NCI-H345 treated with DMSO at 0.1 percent for 48 hours (cell line): ENCODE measurements around the gene OTOF.
"Not testable (repeated sequence)": the region's sequence is repeated elsewhere in the genome, so short reads cannot be mapped to it uniquely, and the experiment has no call there.

Experiments
- DNase-seq: peaks from one replicate; lab custom pipeline; 2025; ENCODE audit not compliant: unreplicated experiment; lab: John Stamatoyannopoulos, UW

OTOF gene

GRCh38 chr2:26481706-26482105, 3.8 kb upstream of the OTOF start:
- DNase-seq, result no peak

- DNase-seq, result no peak
These were observed 2.9 kb upstream of the OTOF start for GRCh38 chr2:26480566-26481423.

DNA sequence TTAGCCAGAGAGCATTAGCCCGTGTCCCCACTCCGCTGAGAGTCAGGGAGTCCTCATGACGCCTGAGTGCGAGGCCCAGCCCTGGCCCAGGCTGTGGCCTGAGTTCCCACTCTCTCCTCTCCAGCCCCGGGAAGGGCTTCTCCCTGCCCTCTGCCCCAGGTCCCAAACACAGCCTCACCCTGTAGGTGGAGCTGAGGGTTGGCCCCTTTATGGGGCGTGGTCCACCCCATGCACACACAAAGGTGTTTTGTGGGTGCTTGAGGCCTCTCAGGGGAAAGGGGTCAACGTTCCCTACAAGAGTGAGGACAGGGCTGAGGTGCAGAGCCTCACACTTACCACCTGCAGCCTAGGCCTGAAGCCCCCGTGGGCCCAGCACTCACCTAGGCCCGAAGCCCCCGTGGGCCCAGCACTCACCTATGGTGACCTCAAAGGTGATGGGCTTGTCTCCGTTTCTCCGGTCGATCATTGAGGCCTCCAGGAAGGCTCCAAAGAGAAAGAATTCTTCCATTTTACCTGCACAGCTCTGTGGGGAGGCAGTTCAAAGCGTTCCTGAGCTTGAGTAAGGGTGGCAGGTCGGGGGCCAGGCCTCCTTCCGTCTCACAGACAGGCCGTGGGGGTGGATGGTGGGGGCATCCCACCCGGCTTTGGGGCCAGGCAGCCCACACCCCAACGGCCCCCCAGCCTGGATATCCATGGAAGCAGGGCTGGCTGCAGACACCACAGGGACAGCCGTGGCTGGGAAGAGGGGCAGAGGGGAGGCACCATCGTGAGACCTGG, 2.1 kb upstream of the OTOF start:
- DNase-seq, result no peak

- DNase-seq, result no peak
These were observed 1.3 kb upstream of the OTOF start for GRCh38 chr2:26479131-26479788.

DNA sequence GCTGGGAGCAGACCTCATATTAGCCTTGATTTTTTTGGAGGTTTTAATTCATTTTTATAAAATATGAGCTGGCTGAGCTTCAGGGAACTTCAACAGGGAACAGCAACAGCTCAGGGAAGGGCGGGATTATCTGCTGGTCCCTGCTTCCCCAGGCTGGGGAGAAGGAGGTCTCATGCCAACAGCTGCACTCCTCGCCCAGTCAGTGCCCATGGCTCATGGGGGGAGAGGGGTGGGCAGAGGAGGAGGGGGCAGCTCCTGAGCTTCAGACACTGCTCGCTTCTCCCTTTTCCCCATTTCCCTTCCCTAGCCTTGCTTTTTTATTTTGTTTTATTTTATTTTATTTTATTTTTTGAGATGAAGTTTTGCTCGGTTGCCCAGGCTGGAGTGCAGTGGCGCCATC, 442 bp upstream of the OTOF start:
- DNase-seq, result no peak

GRCh38 chr2:26477126-26477910, 606 bp downstream of the OTOF start:
- no peak for DNase-seq

DNA sequence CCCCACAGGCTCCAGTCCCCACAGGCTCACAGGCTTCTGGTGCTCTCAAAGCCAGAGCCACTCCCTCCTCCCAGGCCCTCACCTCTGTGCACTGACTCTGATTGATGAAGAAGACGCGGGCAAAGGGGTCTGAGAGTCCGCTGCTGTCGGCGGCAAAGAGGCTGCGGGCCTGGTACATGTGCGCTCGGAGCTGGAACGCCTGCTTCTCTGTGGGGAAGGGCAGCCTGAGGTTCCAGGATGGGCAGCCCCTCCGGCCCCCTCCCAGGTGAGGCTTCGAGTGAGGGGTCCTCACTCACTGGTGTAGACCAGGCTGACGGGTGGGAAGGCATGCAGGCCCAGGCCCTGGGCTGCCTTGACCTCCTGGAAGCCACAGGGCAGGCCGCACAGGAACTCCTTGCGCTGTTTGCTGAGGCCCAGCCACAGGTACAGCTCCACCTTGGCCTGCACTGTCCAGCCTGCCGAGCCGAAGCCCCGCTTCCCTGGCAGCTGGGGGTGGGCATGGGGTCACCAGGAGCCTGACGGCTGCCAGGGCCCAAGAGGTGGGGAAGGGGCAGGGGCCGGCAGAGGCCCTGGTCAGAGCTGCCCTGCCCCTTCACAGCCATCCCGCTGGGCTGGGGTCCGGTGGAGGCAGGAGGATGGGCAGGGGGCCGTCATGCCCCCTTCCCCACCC, 2.0 kb downstream of the OTOF start:
- no peak for DNase-seq

GRCh38 chr2:26475037-26475436, 2.9 kb downstream of the OTOF start:
- DNase-seq, result no peak

DNA sequence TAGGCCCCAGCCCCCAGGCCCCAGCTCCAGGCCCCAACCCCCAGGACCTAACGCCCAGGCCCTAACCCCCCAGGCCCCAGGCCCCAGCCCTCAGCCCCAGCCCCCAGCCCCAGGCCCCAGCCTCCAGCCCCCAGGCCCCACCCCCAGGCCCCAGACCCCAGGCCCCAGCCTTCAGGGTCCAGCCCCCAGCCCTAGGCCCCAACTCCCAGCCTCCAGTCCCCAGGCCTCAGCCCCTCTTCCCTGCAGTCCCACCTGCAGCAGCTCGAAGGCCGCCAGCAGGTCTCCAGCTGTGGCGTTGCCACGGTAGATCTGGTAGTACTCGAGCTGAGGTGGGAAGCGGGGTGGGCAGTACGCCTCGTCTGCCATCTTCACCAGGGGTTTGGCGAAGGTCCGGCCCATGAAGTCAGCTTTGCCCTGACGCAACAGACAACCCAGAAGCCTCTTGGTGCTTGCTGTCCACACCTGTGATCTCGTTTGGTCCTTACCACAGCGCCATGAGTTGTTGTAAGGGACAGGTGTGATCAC, 3.6 kb downstream of the OTOF start:
- no peak for DNase-seq

- no peak for DNase-seq
These were observed 4.1 kb downstream of the OTOF start for GRCh38 chr2:26473796-26474195.

- DNase-seq, result no peak
These were observed 4.9 kb downstream of the OTOF start for GRCh38 chr2:26472821-26473655.

- DNase-seq, result no peak
These were observed 5.9 kb downstream of the OTOF start for GRCh38 chr2:26471766-26472706.

- peak; percentile 7 for DNase-seq
These were observed 6.6 kb downstream of the OTOF start for GRCh38 chr2:26471289-26471688.

GRCh38 chr2:26470601-26471260, 7.2 kb downstream of the OTOF start:
- DNase-seq, result no peak

- DNase-seq, result no peak
These were observed 8.0 kb downstream of the OTOF start for GRCh38 chr2:26469955-26470354.

DNA sequence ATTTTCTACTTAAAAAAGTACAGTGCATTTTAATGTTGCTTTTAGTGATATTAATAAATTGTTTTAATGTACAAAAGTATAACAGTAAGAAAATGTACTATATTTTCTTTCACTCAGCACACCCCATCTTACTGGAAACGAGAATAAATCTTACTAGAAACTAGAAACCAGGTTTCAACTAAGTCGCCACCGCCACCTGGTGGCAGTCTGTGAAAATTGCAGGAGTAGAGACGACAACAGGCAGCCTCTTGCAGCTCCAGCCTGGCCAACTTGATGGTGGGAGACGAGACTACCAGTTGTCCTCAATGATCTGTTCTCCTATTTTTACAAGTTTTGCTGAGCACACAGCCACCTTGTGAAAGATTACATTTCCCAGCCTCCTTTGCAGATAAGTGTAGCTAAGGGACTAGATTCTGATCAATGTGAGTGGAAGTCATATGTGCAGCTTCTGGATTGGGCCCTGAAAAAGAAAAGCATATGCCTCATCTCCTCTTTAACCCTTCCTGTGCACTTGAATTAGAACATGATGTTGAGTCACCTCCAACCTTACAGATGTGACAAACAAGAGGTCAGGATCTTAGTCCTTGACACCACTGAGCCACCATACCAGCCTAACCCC, 8.7 kb downstream of the OTOF start:
- DNase-seq, result peak; percentile 6

GRCh38 chr2:26468544-26468943, 9.4 kb downstream of the OTOF start:
- DNase-seq, result not testable (repeated sequence)
